SH-SY5Y (cell line): ENCODE data around the gene SLC4A11.

ENCODE experiments used
- GATA2 ChIP-seq: IDR thresholded peaks from 2 replicates; pipeline ENCODE4 v1.6.1; 2011; ENCODE audit warnings: mild to moderate bottlenecking, low read depth, low read length
- GATA3 ChIP-seq: IDR thresholded peaks from 2 replicates; pipeline ENCODE4 v1.6.1; 2011; ENCODE audit warnings: low read depth, mild to moderate bottlenecking, low read length, moderate library complexity

SLC4A11 gene

GRCh38 chr20:3227936-3228749, 10.8 kb downstream of the SLC4A11 start:
- TF ChIP-seq GATA2: no peak
- no peak for TF ChIP-seq GATA3

- TF ChIP-seq GATA2 (no peak), GATA3 (no peak)
Measured at GRCh38 chr20:3227506-3227905, 11.5 kb downstream of the SLC4A11 start.

GRCh38 chr20:3226864-3227263, 12.1 kb downstream of the SLC4A11 start:
- TF ChIP-seq GATA3 (no peak), GATA2 (no peak)

DNA sequence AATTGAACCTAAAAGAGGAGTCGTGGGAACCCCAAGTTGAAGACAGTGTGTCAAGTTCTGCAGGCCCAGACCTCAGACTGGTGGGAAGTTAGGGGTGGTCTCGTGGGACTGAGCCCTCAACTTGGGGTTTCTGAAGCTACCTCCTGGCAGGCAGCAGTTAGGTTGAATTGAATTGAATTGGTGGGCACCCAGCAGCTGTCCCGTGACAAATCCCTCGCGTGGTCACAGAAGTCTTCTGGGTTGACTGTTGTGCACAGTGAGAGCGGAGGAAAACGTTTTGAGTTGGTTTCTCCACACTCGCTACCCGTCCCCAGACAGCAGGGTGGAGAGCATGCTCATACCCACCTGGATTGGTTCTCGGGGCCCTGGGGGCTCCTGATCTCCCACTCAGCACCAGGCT, 12.9 kb downstream of the SLC4A11 start:
- TF ChIP-seq GATA2 (no peak), GATA3 (no peak)

- TF ChIP-seq GATA3 (no peak), GATA2 (no peak)
Measured at GRCh38 chr20:3224681-3225421, 14.1 kb downstream of the SLC4A11 start.

DNA sequence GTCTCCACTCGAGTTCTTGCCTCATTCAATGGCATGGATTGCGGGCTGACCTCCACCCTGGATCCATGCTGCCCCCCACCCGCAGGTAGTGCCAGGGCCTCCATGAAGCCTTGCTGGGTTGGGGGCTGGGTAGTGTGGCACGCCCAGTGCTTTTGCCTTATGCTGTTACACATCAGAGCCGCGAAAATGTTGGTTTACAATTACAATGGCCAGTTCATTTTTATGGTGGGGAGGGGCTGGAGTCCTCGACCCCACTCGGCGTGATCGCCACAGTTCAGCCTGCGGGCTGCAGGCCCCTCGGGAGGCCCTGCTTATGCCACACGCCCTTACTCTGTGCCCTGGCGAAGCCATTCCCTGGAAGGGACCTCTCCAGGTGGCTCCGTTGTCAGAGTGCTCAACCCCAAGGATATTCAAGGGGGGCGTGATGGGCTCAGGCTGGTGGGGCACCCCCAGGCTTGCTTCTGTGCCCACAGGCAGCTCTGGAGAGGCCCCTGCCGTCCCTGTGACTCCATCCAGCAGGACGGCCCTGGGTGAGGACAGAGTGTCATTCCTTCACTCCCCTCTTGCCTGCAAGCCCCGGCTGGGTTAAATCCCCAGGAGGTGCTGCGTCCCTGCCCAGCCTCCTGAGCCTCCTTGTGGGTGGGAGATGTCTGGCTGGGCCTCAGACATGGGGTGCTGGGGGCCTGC, 14.9 kb downstream of the SLC4A11 start:
- TF ChIP-seq GATA2 (no peak), GATA3 (no peak)

- no peak for TF ChIP-seq GATA2
- no peak for TF ChIP-seq GATA3
Measured at GRCh38 chr20:3223651-3223993, 15.4 kb downstream of the SLC4A11 start.

GRCh38 chr20:3222635-3223600, 16.1 kb downstream of the SLC4A11 start:
- TF ChIP-seq GATA2 (no peak), GATA3 (no peak)

GRCh38 chr20:3221398-3222226, 17.4 kb downstream of the SLC4A11 start:
- TF ChIP-seq GATA2 (no peak), GATA3 (no peak)

GRCh38 chr20:3218307-3218988, 20.5 kb downstream of the SLC4A11 start:
- TF ChIP-seq GATA3: no peak
- no peak for TF ChIP-seq GATA2

DNA sequence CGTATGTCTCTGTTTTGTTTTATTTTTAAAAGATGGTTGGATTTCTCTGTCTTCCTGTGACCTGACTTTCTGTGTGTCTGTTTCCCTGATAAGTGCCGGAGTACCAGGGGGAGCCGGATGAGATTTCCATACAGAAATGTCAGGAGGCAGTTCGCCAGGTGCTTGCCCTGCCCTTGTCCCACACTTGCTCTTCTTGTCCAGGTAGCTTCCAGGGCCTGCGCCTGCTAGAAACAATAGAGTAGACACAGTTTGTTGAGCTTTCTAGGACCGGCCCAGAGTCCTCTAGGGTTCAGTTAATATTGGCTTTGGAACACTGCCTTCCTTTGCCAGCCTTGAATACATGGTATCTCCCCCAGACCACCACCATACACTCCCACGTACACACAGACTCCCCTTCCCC, 25.8 kb downstream of the SLC4A11 start:
- no peak for TF ChIP-seq GATA2
- no peak for TF ChIP-seq GATA3

GRCh38 chr20:3210346-3210745, 28.6 kb downstream of the SLC4A11 start:
- TF ChIP-seq GATA2: no peak
- no peak for TF ChIP-seq GATA3
